GM19395 (cell line): Measurements from ENCODE around the gene ADGRL3.

ENCODE experiments used
- ATAC-seq: cut with Tn5 transposase; IDR thresholded peaks from one replicate; pipeline ENCODE4 v1.9.1; 2021; ENCODE audit warnings: mild to moderate bottlenecking, moderate library complexity; ENCODE audit not compliant: unreplicated experiment

ADGRL3 gene

GRCh38 chr4:61531188-61531587 lies 331.1 kb downstream of the ADGRL3 start:
- ATAC-seq, result no peak

GRCh38 chr4:61532336-61533000 lies 332.3 kb downstream of the ADGRL3 start:
- ATAC-seq, result no peak

GRCh38 chr4:61533140-61533539 lies 333.0 kb downstream of the ADGRL3 start:
- no peak for ATAC-seq

GRCh38 chr4:61540944-61541343 lies 340.8 kb downstream of the ADGRL3 start:
- no peak for ATAC-seq

GRCh38 chr4:61541459-61541858 lies 341.3 kb downstream of the ADGRL3 start:
- no peak for ATAC-seq

GRCh38 chr4:61543976-61544375 lies 343.9 kb downstream of the ADGRL3 start:
- ATAC-seq, result no peak

- ATAC-seq, result no peak
These were observed 345.9 kb downstream of the ADGRL3 start for GRCh38 chr4:61545902-61546480.

- ATAC-seq, result no peak
These were observed 349.2 kb downstream of the ADGRL3 start for GRCh38 chr4:61549336-61549735.

GRCh38 chr4:61553557-61554125 lies 353.5 kb downstream of the ADGRL3 start:
- ATAC-seq, result no peak

- no peak for ATAC-seq
These were observed 355.7 kb downstream of the ADGRL3 start for GRCh38 chr4:61555789-61556188.

- ATAC-seq, result no peak
These were observed 356.2 kb downstream of the ADGRL3 start for GRCh38 chr4:61556277-61556676.

GRCh38 chr4:61559396-61559795 lies 359.3 kb downstream of the ADGRL3 start:
- no peak for ATAC-seq

- ATAC-seq, result no peak
These were observed 360.9 kb downstream of the ADGRL3 start for GRCh38 chr4:61561028-61561427.

GRCh38 chr4:61571761-61572559 lies 371.8 kb downstream of the ADGRL3 start:
- ATAC-seq, result no peak

- no peak for ATAC-seq
These were observed 375.7 kb downstream of the ADGRL3 start for GRCh38 chr4:61575796-61576195.

GRCh38 chr4:61579786-61580185 lies 379.7 kb downstream of the ADGRL3 start:
- ATAC-seq, result no peak

GRCh38 chr4:61580721-61581377 lies 380.7 kb downstream of the ADGRL3 start:
- no peak for ATAC-seq

- no peak for ATAC-seq
These were observed 383.6 kb downstream of the ADGRL3 start for GRCh38 chr4:61583696-61584095.

GRCh38 chr4:61588621-61589402 lies 388.7 kb downstream of the ADGRL3 start:
- ATAC-seq, result no peak

- ATAC-seq, result no peak
These were observed 390.8 kb downstream of the ADGRL3 start for GRCh38 chr4:61590881-61591280.
